Fibroblast of lung (primary cell): ENCODE results near the gene SLX4. TPM values are rescaled to one million over a fixed set of nuclear protein-coding genes. Genes with fewer than 3 reads are reported as not detected.

Experiments
- DNase-seq, 2 donors: peaks; one replicate each; pipeline versions ENCODE4 v3.0.0 to v3.0.0-alpha.2; 2010; ENCODE audit warnings: low read depth in 2 of 2
- H2AFZ ChIP-seq: 2 replicates; pipeline ENCODE4 v1.5.1; 2012; ENCODE audit warnings: low read length, control low read depth, inconsistent platforms
- H3K27ac ChIP-seq: 2 replicates; pipeline ENCODE4 v1.5.1; 2011; ENCODE audit warnings: low read length, control low read depth; ENCODE audit not compliant: insufficient read depth
- H3K27me3 ChIP-seq: 2 replicates; pipeline ENCODE4 v1.5.1; 2011; ENCODE audit warnings: mild to moderate bottlenecking, low read length; ENCODE audit not compliant: control insufficient read depth, insufficient read depth
- H3K36me3 ChIP-seq: 2 replicates; pipeline ENCODE4 v1.5.1; 2011; ENCODE audit warnings: low read length; ENCODE audit not compliant: control insufficient read depth, insufficient read depth
- H3K4me1 ChIP-seq: 2 replicates; pipeline ENCODE4 v1.5.1; 2011; ENCODE audit warnings: low read length; ENCODE audit not compliant: control insufficient read depth, insufficient read depth; ENCODE audit errors: extremely low read depth
- H3K4me2 ChIP-seq: 2 replicates; pipeline ENCODE4 v1.5.1; 2011; ENCODE audit warnings: low read length, control low read depth; ENCODE audit not compliant: insufficient read depth; ENCODE audit errors: extremely low read depth
- H3K4me3 ChIP-seq, 4 experiments: fragments of 200-600 bp in 1 of 4; sonication (generic) in 1 of 4; replicated peaks in 1 of 4; 2 replicates each; pipeline ENCODE4 v1.5.1; 2011 to 2016; ENCODE audit warnings: low read length in 4 of 4, low read depth in 3 of 4, mild to moderate bottlenecking in 3 of 4, control low read depth in 2 of 4, inconsistent platforms in 1 of 4, mixed read lengths in 1 of 4; ENCODE audit not compliant: insufficient read depth in 1 of 4; ENCODE audit errors: control extremely low read depth in 1 of 4
- H3K79me2 ChIP-seq: 2 replicates; pipeline ENCODE4 v1.5.1; 2012; ENCODE audit warnings: mild to moderate bottlenecking, low read length, inconsistent platforms; ENCODE audit not compliant: control insufficient read depth, insufficient read depth
- H3K9ac ChIP-seq: 2 replicates; pipeline ENCODE4 v1.5.1; 2011; ENCODE audit warnings: mild to moderate bottlenecking, low read length, control low read depth; ENCODE audit not compliant: insufficient read depth
- H3K9me3 ChIP-seq: 2 replicates; pipeline ENCODE4 v1.5.1; 2012; ENCODE audit warnings: low read depth, low read length; ENCODE audit not compliant: control insufficient read depth, insufficient read depth
- H4K20me1 ChIP-seq: 2 replicates; pipeline ENCODE4 v1.5.1; 2011; ENCODE audit warnings: low read length; ENCODE audit not compliant: control insufficient read depth, insufficient read depth; ENCODE audit errors: extremely low read depth
- EZH2 ChIP-seq: IDR thresholded peaks from 2 replicates; pipeline ENCODE4 v1.5.1; 2012; ENCODE audit warnings: low read length, control low read depth, mild to moderate bottlenecking; ENCODE audit errors: missing control alignments
- polyA minus RNA-seq: library from RNA; depleted of rRNA, polyadenylated mRNA; stranded (reverse); fragments of >200 nt; gene quantifications from 2 replicates; pipeline ENCODE4 v1.2.3, GENCODE V29; 2011; ENCODE audit warnings: low replicate concordance
- polyA plus RNA-seq, 2 donors: library from polyadenylated mRNA; depleted of rRNA in 1 of 2; stranded (reverse) in 1 of 2; unstranded in 1 of 2; fragments of >200 nt; gene quantifications; 2 replicates each; pipeline ENCODE4 v1.2.1, GENCODE V29; 2011 to 2012; ENCODE audit warnings: missing spikeins in 1 of 2
- total RNA-seq: library from RNA; depleted of rRNA; stranded (reverse); fragments of >200 nt; gene quantifications from 2 replicates; pipeline ENCODE4 v1.2.1, GENCODE V29; 2014
- TF ChIP-seq, protein P1 (sequence below), 2 donors: IDR thresholded peaks in 1 of 2; conservative IDR thresholded peaks in 1 of 2; 1 replicate in 1 of 2; 2 replicates in 1 of 2; pipeline ENCODE4 v1.5.1; 2011 to 2012; ENCODE audit warnings: low read length in 2 of 2, control low read depth in 1 of 2, inconsistent platforms in 1 of 2, low read depth in 1 of 2, mild to moderate bottlenecking in 1 of 2

Gene SLX4, protein sequence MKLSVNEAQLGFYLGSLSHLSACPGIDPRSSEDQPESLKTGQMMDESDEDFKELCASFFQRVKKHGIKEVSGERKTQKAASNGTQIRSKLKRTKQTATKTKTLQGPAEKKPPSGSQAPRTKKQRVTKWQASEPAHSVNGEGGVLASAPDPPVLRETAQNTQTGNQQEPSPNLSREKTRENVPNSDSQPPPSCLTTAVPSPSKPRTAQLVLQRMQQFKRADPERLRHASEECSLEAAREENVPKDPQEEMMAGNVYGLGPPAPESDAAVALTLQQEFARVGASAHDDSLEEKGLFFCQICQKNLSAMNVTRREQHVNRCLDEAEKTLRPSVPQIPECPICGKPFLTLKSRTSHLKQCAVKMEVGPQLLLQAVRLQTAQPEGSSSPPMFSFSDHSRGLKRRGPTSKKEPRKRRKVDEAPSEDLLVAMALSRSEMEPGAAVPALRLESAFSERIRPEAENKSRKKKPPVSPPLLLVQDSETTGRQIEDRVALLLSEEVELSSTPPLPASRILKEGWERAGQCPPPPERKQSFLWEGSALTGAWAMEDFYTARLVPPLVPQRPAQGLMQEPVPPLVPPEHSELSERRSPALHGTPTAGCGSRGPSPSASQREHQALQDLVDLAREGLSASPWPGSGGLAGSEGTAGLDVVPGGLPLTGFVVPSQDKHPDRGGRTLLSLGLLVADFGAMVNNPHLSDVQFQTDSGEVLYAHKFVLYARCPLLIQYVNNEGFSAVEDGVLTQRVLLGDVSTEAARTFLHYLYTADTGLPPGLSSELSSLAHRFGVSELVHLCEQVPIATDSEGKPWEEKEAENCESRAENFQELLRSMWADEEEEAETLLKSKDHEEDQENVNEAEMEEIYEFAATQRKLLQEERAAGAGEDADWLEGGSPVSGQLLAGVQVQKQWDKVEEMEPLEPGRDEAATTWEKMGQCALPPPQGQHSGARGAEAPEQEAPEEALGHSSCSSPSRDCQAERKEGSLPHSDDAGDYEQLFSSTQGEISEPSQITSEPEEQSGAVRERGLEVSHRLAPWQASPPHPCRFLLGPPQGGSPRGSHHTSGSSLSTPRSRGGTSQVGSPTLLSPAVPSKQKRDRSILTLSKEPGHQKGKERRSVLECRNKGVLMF (N-terminal part only)
- total RNA-seq (2.3 and 4.0 TPM in 2 replicates), polyA plus RNA-seq (0.81 and 1.3 TPM in 2 replicates), polyA minus RNA-seq (3.7 and 4.2 TPM in 2 replicates)
- polyA plus RNA-seq (2012) = 2.4 and 3.4 TPM in 2 replicates

DNA sequence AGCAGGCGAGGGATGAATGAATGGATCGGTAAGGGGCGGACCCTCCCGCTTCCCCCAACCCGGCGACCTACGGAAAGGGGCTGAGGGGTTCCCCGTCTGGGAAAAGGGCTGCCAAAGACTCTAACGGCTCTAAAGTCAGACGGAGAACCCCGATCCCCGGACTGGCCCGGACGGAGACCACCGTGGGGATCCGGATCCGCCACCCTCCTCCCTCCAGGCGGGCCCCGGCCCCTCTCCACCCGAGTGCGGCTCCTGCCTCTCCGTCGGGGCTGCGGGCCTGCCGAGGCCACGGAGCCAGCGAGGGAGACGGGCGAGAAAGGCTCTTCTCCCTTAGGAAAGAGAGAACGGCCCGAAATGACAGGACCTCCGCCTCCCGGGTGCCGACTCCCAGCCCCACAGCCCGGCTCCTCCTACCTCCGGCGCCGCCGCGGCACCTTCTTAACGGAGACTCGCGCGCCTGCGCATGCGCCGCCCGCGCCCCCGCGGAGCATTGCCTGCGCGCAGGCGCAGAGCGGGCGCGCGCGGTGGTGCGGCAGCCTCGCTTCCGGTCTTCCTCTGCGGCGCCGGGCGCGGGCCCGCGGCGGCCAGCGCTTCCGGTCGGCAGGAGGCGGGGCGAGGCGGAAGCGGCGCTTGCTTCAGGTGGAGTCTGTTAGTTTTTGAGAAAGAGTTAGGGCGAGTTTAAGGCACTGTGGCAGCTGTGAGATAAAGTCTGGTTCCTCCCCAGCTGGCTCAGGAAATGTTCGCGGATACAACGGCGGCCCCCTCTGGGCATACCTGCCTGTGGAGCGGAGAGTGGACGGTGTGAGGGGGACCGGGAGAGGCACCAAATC is at the start of gene SLX4:
Gene SLX4, minus strand, starts transcription at position 461 of the 830 bp plus-strand sequence. CDS start 2,642 bp downstream, outside the sequence.
- DNase-seq = peak; percentile 80 to 87
- H3K9me3 ChIP-seq = no peaks in the 10 kb centered on the region
- H3K79me2 ChIP-seq = peaks cover 32% of the 10 kb centered on the region
- TF ChIP-seq, protein P1, sequence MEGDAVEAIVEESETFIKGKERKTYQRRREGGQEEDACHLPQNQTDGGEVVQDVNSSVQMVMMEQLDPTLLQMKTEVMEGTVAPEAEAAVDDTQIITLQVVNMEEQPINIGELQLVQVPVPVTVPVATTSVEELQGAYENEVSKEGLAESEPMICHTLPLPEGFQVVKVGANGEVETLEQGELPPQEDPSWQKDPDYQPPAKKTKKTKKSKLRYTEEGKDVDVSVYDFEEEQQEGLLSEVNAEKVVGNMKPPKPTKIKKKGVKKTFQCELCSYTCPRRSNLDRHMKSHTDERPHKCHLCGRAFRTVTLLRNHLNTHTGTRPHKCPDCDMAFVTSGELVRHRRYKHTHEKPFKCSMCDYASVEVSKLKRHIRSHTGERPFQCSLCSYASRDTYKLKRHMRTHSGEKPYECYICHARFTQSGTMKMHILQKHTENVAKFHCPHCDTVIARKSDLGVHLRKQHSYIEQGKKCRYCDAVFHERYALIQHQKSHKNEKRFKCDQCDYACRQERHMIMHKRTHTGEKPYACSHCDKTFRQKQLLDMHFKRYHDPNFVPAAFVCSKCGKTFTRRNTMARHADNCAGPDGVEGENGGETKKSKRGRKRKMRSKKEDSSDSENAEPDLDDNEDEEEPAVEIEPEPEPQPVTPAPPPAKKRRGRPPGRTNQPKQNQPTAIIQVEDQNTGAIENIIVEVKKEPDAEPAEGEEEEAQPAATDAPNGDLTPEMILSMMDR (conservative IDR thresholded peaks at IDR 0.05 in 1 of 2, IDR thresholded peaks at IDR 0.05 in 1 of 2; ENCODE audit: low read depth in 1 of 2, low read length in 2 of 2) = no peak
- no peak for TF ChIP-seq EZH2
- no peaks in the 10 kb centered on the region for H3K27me3 ChIP-seq
- H4K20me1 ChIP-seq = no peaks in the 10 kb centered on the region
- peak within 1 kb of the TSS; percentile 92 for H2AFZ ChIP-seq
- peak within 1 kb of the TSS; percentile 76 for H3K27ac ChIP-seq
- H3K4me3 ChIP-seq = peak within 1 kb of the TSS; percentile 71 to 97 (median 90)
- H3K4me2 ChIP-seq = peak within 1 kb of the TSS; percentile 88
- no peaks in the 10 kb centered on the region for H3K4me1 ChIP-seq
- no peaks in the 10 kb centered on the region for H3K36me3 ChIP-seq
- H3K9ac ChIP-seq = peak within 1 kb of the TSS; percentile 76

DNA sequence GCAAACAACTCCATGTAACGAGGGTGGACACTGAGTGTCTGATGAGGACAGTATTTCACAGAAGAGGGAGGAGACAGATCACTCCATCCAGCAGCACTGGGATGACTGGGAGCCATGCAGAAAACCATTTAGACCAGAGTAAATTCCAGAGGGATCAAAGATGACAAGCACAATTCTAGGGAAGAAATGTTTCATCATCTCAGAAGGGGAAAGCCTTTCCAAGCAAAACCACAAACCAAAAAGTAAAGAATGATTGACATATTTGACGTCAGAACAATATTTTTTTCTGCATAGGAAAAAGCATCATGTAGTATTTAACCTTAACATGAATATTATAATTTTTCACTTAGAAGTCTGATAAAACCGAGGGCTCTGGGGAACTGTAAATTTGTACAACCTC is 47.8 kb upstream of the SLX4 start:
- Histone ChIP-seq H3K9me3 (no peaks in the 10 kb centered on the region), H3K27me3 (no peaks in the 10 kb centered on the region), H3K4me1 (no peaks in the 10 kb centered on the region), H3K36me3 (peaks cover 40% of the 10 kb centered on the region), H3K9ac (no peak overlapping the region), H3K4me2 (no peak overlapping the region), H4K20me1 (no peaks in the 10 kb centered on the region), H3K79me2 (no peaks in the 10 kb centered on the region), H3K4me3 (no peak overlapping the region), H3K27ac (no peak overlapping the region), H2AFZ (no peak overlapping the region)
- no peak for TF ChIP-seq EZH2
- DNase-seq = peak; percentile 14 to 29
